ENCODE measurements around the gene SPPL3.
"Not testable (repeated sequence)": the region's sequence is repeated elsewhere in the genome, so short reads cannot be mapped to it uniquely, and the experiment has no call there.

Gene SPPL3

GRCh38 chr12:120902846-120903411 is 1.2 kb downstream of the SPPL3 start:
- Histone ChIP-seq H3K4me1 (ENCODE audit: insufficient read depth, low read length) (peaks cover 9% of the 10 kb centered on the region), H3K9me3 (ENCODE audit: control insufficient read depth, insufficient read depth, low read length) (no peaks in the 10 kb centered on the region), H3K36me3 (ENCODE audit: insufficient read depth, low read length) (peaks cover 3% of the 10 kb centered on the region; the same call in 1 of the 2 replicates), H3K9ac (ENCODE audit: low read depth, low read length) (peak overlapping the region; percentile 72)

GRCh38 chr12:120901818-120902217 is 2.3 kb downstream of the SPPL3 start:
- H3K9ac ChIP-seq (ENCODE audit: low read depth, low read length): no peak overlapping the region

DNA sequence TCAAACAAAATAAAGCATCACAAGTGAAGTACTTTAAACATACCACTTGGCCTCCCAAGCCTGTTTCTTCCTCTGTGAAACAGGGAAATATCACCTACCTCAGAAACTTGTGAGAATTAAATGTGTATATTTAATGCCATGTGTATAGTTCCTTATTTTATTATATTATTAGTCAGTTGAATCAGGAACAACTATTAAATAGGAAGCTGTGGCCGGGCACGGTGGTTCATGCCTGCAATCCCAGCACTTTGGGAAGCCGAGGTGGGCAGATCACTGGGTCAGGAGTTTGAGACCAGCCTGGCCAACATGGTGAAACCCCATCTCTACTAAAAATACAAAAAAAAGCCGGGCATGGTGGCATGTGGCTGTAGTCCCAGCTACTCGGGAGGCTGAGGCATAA is 3.1 kb downstream of the SPPL3 start:
- not testable (repeated sequence) for H3K9me3 ChIP-seq (ENCODE audit: control insufficient read depth, insufficient read depth, low read length); H3K36me3 ChIP-seq (ENCODE audit: insufficient read depth, low read length); H3K9ac ChIP-seq (ENCODE audit: low read depth, low read length); H3K4me1 ChIP-seq (ENCODE audit: insufficient read depth, low read length)

More at GRCh38 chr12:120901818-120902217, 2.3 kb downstream of the SPPL3 start:
- H3K9me3 ChIP-seq (ENCODE audit: control insufficient read depth, insufficient read depth, low read length): no peaks in the 10 kb centered on the region
- H3K36me3 ChIP-seq (ENCODE audit: insufficient read depth, low read length): peaks cover 3% of the 10 kb centered on the region; the same call in 1 of the 2 replicates
- H3K4me1 ChIP-seq (ENCODE audit: insufficient read depth, low read length): 0 out of 2 replicates have a peak, but pooled peaks cover under 1% of the 10 kb centered on the region

- H3K9me3 ChIP-seq (ENCODE audit: control insufficient read depth, insufficient read depth, low read length): no peaks in the 10 kb centered on the region
- no peak overlapping the region for H3K9ac ChIP-seq (ENCODE audit: low read depth, low read length)
- H3K4me1 ChIP-seq (ENCODE audit: insufficient read depth, low read length): no peaks in the 10 kb centered on the region; the same call in 1 of the 2 replicates
- H3K36me3 ChIP-seq (ENCODE audit: insufficient read depth, low read length): no peaks in the 10 kb centered on the region
Measured at GRCh38 chr12:120895532-120895931, 8.6 kb downstream of the SPPL3 start.

GRCh38 chr12:120892265-120892664 is 11.9 kb downstream of the SPPL3 start:
- Histone ChIP-seq H3K9me3 (ENCODE audit: control insufficient read depth, insufficient read depth, low read length) (no peaks in the 10 kb centered on the region), H3K9ac (ENCODE audit: low read depth, low read length) (no peak overlapping the region), H3K36me3 (ENCODE audit: insufficient read depth, low read length) (no peaks in the 10 kb centered on the region), H3K4me1 (ENCODE audit: insufficient read depth, low read length) (no peaks in the 10 kb centered on the region; the same call in 1 of the 2 replicates)

DNA sequence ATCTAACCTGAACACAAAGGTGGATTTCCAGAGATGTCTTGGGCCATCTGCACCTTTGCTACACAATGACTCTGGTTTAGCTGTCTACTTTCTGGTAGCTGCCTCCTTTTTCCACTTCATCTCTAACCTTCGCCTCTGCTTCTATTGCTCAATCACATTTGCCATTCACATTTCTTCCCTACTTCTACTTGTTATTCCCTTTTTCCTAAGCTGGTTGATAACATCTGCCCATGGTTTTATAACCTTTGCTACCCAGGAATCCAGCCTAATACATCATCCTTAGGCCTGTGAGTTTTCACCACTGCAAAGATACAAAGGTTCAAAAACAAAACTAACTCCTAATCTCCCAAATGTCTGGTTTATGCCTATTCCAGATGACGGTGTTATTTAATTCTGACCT is 13.2 kb downstream of the SPPL3 start:
- H3K9ac ChIP-seq (ENCODE audit: low read depth, low read length): no peak overlapping the region
- H3K4me1 ChIP-seq (ENCODE audit: insufficient read depth, low read length): no peaks in the 10 kb centered on the region; the same call in 1 of the 2 replicates
- no peaks in the 10 kb centered on the region for H3K36me3 ChIP-seq (ENCODE audit: insufficient read depth, low read length)
- no peaks in the 10 kb centered on the region for H3K9me3 ChIP-seq (ENCODE audit: control insufficient read depth, insufficient read depth, low read length)

DNA sequence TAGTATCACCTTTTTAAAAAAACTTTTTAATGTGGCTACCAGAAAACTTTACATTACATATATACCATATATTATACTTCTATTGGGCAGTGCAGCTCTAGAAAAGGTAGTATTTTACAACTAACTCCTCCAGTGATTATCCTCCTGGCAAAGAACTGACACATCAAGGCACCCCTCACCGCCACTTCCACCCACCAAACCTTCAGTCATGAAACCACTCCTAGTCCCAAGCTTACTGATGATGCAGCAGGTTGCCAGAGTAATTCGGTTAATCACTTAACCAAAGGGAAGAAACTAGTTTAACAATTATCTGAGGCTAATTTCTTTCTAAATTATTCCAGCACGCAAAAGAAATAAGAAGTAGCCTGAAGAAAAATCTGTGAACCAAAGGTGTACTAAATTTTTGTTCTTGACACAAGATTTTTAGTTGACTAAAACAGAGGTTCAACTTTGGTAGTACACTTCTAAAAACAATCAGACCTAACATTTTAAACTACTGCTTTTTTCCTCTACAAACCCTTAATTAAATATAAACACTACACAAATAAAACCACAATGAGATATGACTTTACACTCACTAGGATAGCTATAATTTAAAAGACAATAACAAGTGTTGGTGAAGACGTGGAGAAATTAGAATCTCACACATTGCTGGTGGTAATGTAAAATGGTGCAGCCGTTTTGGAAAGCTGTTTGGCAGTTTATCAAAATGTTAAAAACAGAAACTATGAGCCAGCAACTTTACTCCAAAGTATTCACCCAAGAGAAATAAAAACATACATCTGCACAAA is 16.7 kb downstream of the SPPL3 start:
- Histone ChIP-seq H3K9ac (ENCODE audit: low read depth, low read length) (no peak overlapping the region), H3K9me3 (ENCODE audit: control insufficient read depth, insufficient read depth, low read length) (no peaks in the 10 kb centered on the region), H3K4me1 (ENCODE audit: insufficient read depth, low read length) (no peaks in the 10 kb centered on the region; the same call in 1 of the 2 replicates), H3K36me3 (ENCODE audit: insufficient read depth, low read length) (no peaks in the 10 kb centered on the region)

- no peak overlapping the region for H3K9ac ChIP-seq (ENCODE audit: low read depth, low read length)
- H3K36me3 ChIP-seq (ENCODE audit: insufficient read depth, low read length): no peaks in the 10 kb centered on the region
- H3K4me1 ChIP-seq (ENCODE audit: insufficient read depth, low read length): no peaks in the 10 kb centered on the region; the same call in 1 of the 2 replicates
- H3K9me3 ChIP-seq (ENCODE audit: control insufficient read depth, insufficient read depth, low read length): no peaks in the 10 kb centered on the region
Measured at GRCh38 chr12:120886199-120887018, 17.7 kb downstream of the SPPL3 start.

GRCh38 chr12:120885521-120885920 is 18.6 kb downstream of the SPPL3 start:
- H3K4me1 ChIP-seq (ENCODE audit: insufficient read depth, low read length): no peaks in the 10 kb centered on the region
- H3K36me3 ChIP-seq (ENCODE audit: insufficient read depth, low read length): no peaks in the 10 kb centered on the region
- no peak overlapping the region for H3K9ac ChIP-seq (ENCODE audit: low read depth, low read length)
- H3K9me3 ChIP-seq (ENCODE audit: control insufficient read depth, insufficient read depth, low read length): no peaks in the 10 kb centered on the region

DNA sequence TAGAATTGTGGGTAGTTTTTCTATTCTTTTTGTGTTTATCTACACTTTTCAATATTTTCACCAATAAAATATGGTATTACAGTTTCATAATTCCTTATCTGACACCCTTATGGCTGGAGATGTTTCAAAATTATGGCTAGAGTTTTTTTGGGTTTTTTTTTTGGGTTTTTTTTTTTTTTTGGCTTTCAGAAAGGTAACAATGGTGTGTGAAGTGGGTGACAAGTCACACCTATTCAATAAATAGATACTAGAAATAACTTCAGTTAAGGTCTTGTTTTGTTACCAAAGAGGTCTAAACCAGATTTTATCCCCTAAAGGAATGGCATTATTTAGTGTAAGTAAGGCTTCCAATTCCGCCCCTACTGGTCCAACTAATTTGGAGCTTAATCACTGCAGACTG is 19.5 kb downstream of the SPPL3 start:
- Histone ChIP-seq H3K36me3 (ENCODE audit: insufficient read depth, low read length) (no peaks in the 10 kb centered on the region), H3K9ac (ENCODE audit: low read depth, low read length) (no peak overlapping the region), H3K4me1 (ENCODE audit: insufficient read depth, low read length) (peaks cover 7% of the 10 kb centered on the region; the same call in 1 of the 2 replicates), H3K9me3 (ENCODE audit: control insufficient read depth, insufficient read depth, low read length) (no peaks in the 10 kb centered on the region)

GRCh38 chr12:120882055-120882555 is 22.1 kb downstream of the SPPL3 start:
- peaks cover 12% of the 10 kb centered on the region; the same call in 1 of the 2 replicates for H3K4me1 ChIP-seq (ENCODE audit: insufficient read depth, low read length)
- H3K9ac ChIP-seq (ENCODE audit: low read depth, low read length): no peak overlapping the region
- no peaks in the 10 kb centered on the region for H3K9me3 ChIP-seq (ENCODE audit: control insufficient read depth, insufficient read depth, low read length)
- H3K36me3 ChIP-seq (ENCODE audit: insufficient read depth, low read length): no peaks in the 10 kb centered on the region

- Histone ChIP-seq H3K4me1 (ENCODE audit: insufficient read depth, low read length) (peaks cover 12% of the 10 kb centered on the region), H3K9me3 (ENCODE audit: control insufficient read depth, insufficient read depth, low read length) (no peaks in the 10 kb centered on the region), H3K36me3 (ENCODE audit: insufficient read depth, low read length) (no peaks in the 10 kb centered on the region), H3K9ac (ENCODE audit: low read depth, low read length) (no peak overlapping the region)
Measured at GRCh38 chr12:120879718-120880300, 24.3 kb downstream of the SPPL3 start.

- Histone ChIP-seq H3K9ac (ENCODE audit: low read depth, low read length) (no peak overlapping the region), H3K36me3 (ENCODE audit: insufficient read depth, low read length) (no peaks in the 10 kb centered on the region), H3K4me1 (ENCODE audit: insufficient read depth, low read length) (peaks cover 12% of the 10 kb centered on the region), H3K9me3 (ENCODE audit: control insufficient read depth, insufficient read depth, low read length) (no peaks in the 10 kb centered on the region)
Measured at GRCh38 chr12:120879102-120879501, 25.1 kb downstream of the SPPL3 start.

Measured in ES-I3 (cell line).